Neuronal stem cell (in vitro differentiated cells): ENCODE data around the gene ERCC2.
A peak's percentile ranks its signal among the peaks of the same experiment; 100 is the strongest.

Experiments used
- DNase-seq: peaks from one replicate; pipeline ENCODE4 v3.0.0-alpha.2; 2013; ENCODE audit warnings: low spot score
- H2AFZ ChIP-seq: one replicate; pipeline ENCODE4 v1.6.1; 2013; ENCODE audit warnings: mild to moderate bottlenecking, low read length, inconsistent platforms
- H2AK5ac ChIP-seq: 2 replicates; pipeline ENCODE4 v1.6.1; 2013; ENCODE audit warnings: low read depth, mild to moderate bottlenecking, inconsistent platforms, low read length, moderate library complexity, mixed read lengths
- H2BK120ac ChIP-seq: 2 replicates; pipeline ENCODE4 v1.6.1; 2013; ENCODE audit warnings: low read depth, mild to moderate bottlenecking, inconsistent platforms, low read length, moderate library complexity, mixed read lengths
- H2BK12ac ChIP-seq: one replicate; pipeline ENCODE4 v1.6.1; 2013; ENCODE audit warnings: low read length, inconsistent platforms
- H2BK15ac ChIP-seq: 2 replicates; pipeline ENCODE4 v1.6.1; 2013; ENCODE audit warnings: mild to moderate bottlenecking, low read length, inconsistent platforms, mixed read lengths
- H2BK5ac ChIP-seq: one replicate; pipeline ENCODE4 v1.6.1; 2013; ENCODE audit warnings: inconsistent platforms, mild to moderate bottlenecking, low read length, moderate library complexity
- H3K14ac ChIP-seq: one replicate; pipeline ENCODE4 v1.6.1; 2013; ENCODE audit warnings: low read length, inconsistent platforms
- H3K18ac ChIP-seq: 2 replicates; pipeline ENCODE4 v1.6.1; 2013; ENCODE audit warnings: low read length, inconsistent platforms
- H3K23ac ChIP-seq: 2 replicates; pipeline ENCODE4 v1.6.1; 2013; ENCODE audit warnings: low read depth, mild to moderate bottlenecking, mixed read lengths, low read length, inconsistent platforms; ENCODE audit not compliant: poor library complexity
- H3K27ac ChIP-seq: replicated peaks from 3 replicates; pipeline ENCODE4 v1.5.1; 2013; ENCODE audit warnings: low read length, inconsistent platforms
- H3K27me3 ChIP-seq, 3 experiments: 2 replicates each; pipeline ENCODE4 v1.6.1; 2013; ENCODE audit warnings: low read length in 3 of 3, mild to moderate bottlenecking in 2 of 3, inconsistent platforms in 1 of 3, low read depth in 1 of 3, mixed read lengths in 1 of 3, moderate library complexity in 1 of 3; ENCODE audit not compliant: control insufficient read depth in 3 of 3, insufficient read depth in 3 of 3
- H3K36me3 ChIP-seq, 2 donors: replicated peaks in 1 of 2; 2 replicates each; pipeline ENCODE4 v1.6.1; 2013; ENCODE audit warnings: low read length in 2 of 2; ENCODE audit not compliant: control insufficient read depth in 2 of 2, insufficient read depth in 2 of 2
- H3K4ac ChIP-seq: 2 replicates; pipeline ENCODE4 v1.6.1; 2013; ENCODE audit warnings: inconsistent platforms, mild to moderate bottlenecking, low read length, moderate library complexity
- H3K4me1 ChIP-seq, 2 donors: 1 replicate in 1 of 2; 2 replicates in 1 of 2; pipeline ENCODE4 v1.6.1; 2013; ENCODE audit warnings: low read length in 2 of 2, low read depth in 1 of 2; ENCODE audit not compliant: control insufficient read depth in 2 of 2, insufficient read depth in 1 of 2
- H3K4me2 ChIP-seq: one replicate; pipeline ENCODE4 v1.6.1; 2013; ENCODE audit warnings: mild to moderate bottlenecking, low read length, inconsistent platforms; ENCODE audit not compliant: insufficient read depth, poor library complexity, severe bottlenecking
- H3K4me3 ChIP-seq, 2 donors: 2 replicates each; pipeline ENCODE4 v1.5.1; 2013; ENCODE audit warnings: low read length in 2 of 2, mild to moderate bottlenecking in 2 of 2, inconsistent platforms in 1 of 2, moderate library complexity in 1 of 2
- H3K79me1 ChIP-seq: one replicate; pipeline ENCODE4 v1.6.1; 2013; ENCODE audit warnings: low read depth, mild to moderate bottlenecking, inconsistent platforms, low read length, moderate library complexity
- H3K9ac ChIP-seq: one replicate; pipeline ENCODE4 v1.6.1; 2013; ENCODE audit warnings: mild to moderate bottlenecking, low read depth, low read length, inconsistent platforms; ENCODE audit not compliant: poor library complexity
- H3K9me3 ChIP-seq, 2 donors: replicated peaks in 1 of 2; 2 replicates each; pipeline versions ENCODE3 to v1.6.1; 2013; ENCODE audit warnings: low read length in 2 of 2, mild to moderate bottlenecking in 2 of 2, inconsistent platforms in 1 of 2, low read depth in 1 of 2, mixed read lengths in 1 of 2, moderate library complexity in 1 of 2; ENCODE audit not compliant: control insufficient read depth in 2 of 2, insufficient read depth in 1 of 2
- H4K8ac ChIP-seq: one replicate; pipeline ENCODE4 v1.6.1; 2013; ENCODE audit warnings: low read depth, mild to moderate bottlenecking, inconsistent platforms, low read length, moderate library complexity
- H4K91ac ChIP-seq: one replicate; pipeline ENCODE4 v1.6.1; 2013; ENCODE audit warnings: low read length, low read depth, mild to moderate bottlenecking, inconsistent platforms; ENCODE audit not compliant: poor library complexity
- WGBS, 2 donors: extraction: QIAGEN DNeasy Blood & Tissue Kit; methylation state at CpG; one replicate each; pipeline ENCODE4 v1.1.7; 2013; ENCODE audit warnings: missing lambda C conversion rate in 2 of 2, mixed read lengths in 1 of 2; ENCODE audit not compliant: insufficient read length in 2 of 2, insufficient replicate concordance in 1 of 2; ENCODE audit errors: extremely low coverage in 2 of 2; 5-methylcytosine and 5-hydroxymethylcytosine counted together

ERCC2 gene

DNA sequence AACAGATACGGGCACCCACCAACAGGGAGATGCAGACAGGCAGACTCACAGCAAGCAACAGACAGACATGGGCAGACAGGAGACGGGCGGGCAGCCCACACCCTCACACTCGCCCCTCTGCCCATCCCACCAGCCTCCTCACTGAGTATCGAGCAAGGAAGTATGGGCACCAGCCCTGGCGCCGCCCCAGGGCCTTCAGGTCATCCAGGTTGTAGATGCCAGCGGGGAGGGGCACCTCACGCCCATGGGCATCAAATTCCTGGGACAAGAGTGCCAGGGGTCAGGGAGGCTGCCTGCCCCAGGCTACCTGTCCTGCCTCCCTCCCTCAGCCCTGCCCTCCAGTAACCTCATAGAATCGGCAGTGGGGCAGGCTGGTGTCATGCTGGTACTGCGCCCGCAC is 5.7 kb downstream of the ERCC2 start:
- H3K9ac ChIP-seq: peak overlapping the region; percentile 50
- no peak overlapping the region for H3K4ac ChIP-seq
- peaks cover 0 to 6% of the 10 kb centered on the region in 2 donors for H3K4me1 ChIP-seq
- no peak for DNase-seq
- no peak overlapping the region for H2AFZ ChIP-seq
- no peak overlapping the region for H4K91ac ChIP-seq
- no peak overlapping the region for H3K27ac ChIP-seq
- peaks cover 0 to 2% of the 10 kb centered on the region in 2 donors for H3K9me3 ChIP-seq
- no peak overlapping the region for H2BK120ac ChIP-seq
- H2BK5ac ChIP-seq: no peak overlapping the region
- H3K4me2 ChIP-seq: no peak overlapping the region
- H2AK5ac ChIP-seq: no peak overlapping the region
- no peak overlapping the region for H3K18ac ChIP-seq
- H2BK12ac ChIP-seq: no peak overlapping the region
- H3K36me3 ChIP-seq: peaks cover 38 to 72% of the 10 kb centered on the region in 2 donors
- H3K14ac ChIP-seq: no peak overlapping the region
- no peak overlapping the region for H3K23ac ChIP-seq
- no peak overlapping the region for H3K4me3 ChIP-seq
- H3K79me1 ChIP-seq: peaks cover 12% of the 10 kb centered on the region
- H2BK15ac ChIP-seq: no peak overlapping the region
- peaks cover 0 to 2% (median 0%) of the 10 kb centered on the region in 3 experiments for H3K27me3 ChIP-seq
- WGBS, 2 donors: no CpG with 5 or more reads among the region's 12 CpGs
- no peak overlapping the region for H4K8ac ChIP-seq

DNA sequence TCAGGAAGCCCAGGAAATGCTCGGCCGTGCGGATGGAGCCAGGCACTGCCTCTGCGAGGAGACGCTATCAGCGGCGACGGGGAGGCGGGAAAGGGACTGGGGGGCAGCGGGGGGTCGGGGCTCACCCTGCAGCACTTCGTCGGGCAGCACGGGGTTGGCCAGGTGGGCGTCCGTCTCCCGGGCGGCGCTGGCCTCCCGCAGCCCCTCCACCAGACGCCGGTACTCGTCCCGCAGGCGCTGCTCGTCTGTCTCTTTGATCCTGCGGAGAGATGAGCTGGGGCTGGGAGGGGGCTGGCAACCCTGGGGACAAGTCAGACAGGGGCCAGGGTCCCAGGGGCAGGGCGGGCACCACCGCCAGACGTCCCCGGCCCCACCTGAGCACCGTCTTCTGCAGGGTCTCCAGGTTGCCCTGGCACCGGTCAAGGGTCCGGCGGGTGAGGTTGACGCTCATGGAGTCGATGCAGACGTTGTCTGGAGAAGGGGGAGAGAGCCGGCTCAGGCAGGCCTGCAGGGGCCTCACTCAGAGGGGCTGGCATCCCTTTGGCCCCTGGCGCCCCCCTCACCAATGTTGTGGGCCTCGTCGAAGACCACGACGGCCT is 6.4 kb downstream of the ERCC2 start:
- Histone ChIP-seq H3K4me3 (no peak overlapping the region), H3K23ac (peak overlapping the region; percentile 43), H4K8ac (no peak overlapping the region), H2BK12ac (no peak overlapping the region), H3K36me3 (peaks cover 41 to 78% of the 10 kb centered on the region in 2 donors), H3K4ac (no peak overlapping the region), H3K9me3 (peaks cover 0 to 2% of the 10 kb centered on the region in 2 donors), H3K27me3 (peaks cover 0 to 2% (median 0%) of the 10 kb centered on the region in 3 experiments), H2BK120ac (no peak overlapping the region), H2BK5ac (no peak overlapping the region), H3K79me1 (peaks cover 10% of the 10 kb centered on the region), H3K9ac (no peak overlapping the region), H3K27ac (no peak overlapping the region), H3K4me1 (peaks cover 0 to 3% of the 10 kb centered on the region in 2 donors), H3K18ac (no peak overlapping the region), H3K4me2 (no peak overlapping the region), H2AK5ac (no peak overlapping the region), H3K14ac (no peak overlapping the region), H2AFZ (no peak overlapping the region), H2BK15ac (no peak overlapping the region), H4K91ac (no peak overlapping the region)
- no CpG with 5 or more reads among the region's 44 CpGs for WGBS, 2 donors
- no peak for DNase-seq

DNA sequence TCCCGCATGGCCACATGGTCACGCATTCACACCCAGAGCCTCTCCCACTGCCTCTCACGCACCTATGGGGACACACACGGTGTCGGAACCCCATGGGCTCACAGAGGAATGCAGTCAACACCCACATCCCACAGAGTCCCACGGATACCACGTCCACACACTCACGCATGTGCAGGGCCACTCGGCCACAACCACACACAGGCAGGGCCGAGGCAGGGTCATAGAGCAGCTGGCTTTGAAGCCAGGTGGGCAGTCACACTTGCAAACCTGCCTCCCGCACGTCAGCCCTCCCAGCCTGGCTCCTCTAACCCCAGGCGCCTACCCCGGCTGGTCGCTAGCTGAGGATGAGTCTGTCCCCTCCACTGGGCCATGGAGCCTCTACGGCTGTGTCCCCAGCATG is 8.1 kb downstream of the ERCC2 start:
- no peak overlapping the region for H3K4ac ChIP-seq
- H3K4me2 ChIP-seq: no peak overlapping the region
- no peak overlapping the region for H3K27ac ChIP-seq
- no peak overlapping the region for H3K4me3 ChIP-seq
- H4K91ac ChIP-seq: no peak overlapping the region
- H4K8ac ChIP-seq: no peak overlapping the region
- H3K27me3 ChIP-seq: peaks cover 0 to 2% (median 0%) of the 10 kb centered on the region in 3 experiments
- H2AK5ac ChIP-seq: no peak overlapping the region
- no peaks in the 10 kb centered on the region for H3K4me1 ChIP-seq
- no peak overlapping the region for H3K18ac ChIP-seq
- H3K36me3 ChIP-seq: peaks cover 47 to 80% of the 10 kb centered on the region in 2 donors
- H3K14ac ChIP-seq: no peak overlapping the region
- peaks cover 0 to 2% of the 10 kb centered on the region in 2 donors for H3K9me3 ChIP-seq
- H2BK120ac ChIP-seq: no peak overlapping the region
- WGBS, 2 donors: no CpG with 5 or more reads among the region's 16 CpGs
- H2AFZ ChIP-seq: no peak overlapping the region
- H2BK12ac ChIP-seq: no peak overlapping the region
- H3K79me1 ChIP-seq: peaks cover 10% of the 10 kb centered on the region
- no peak for DNase-seq
- H2BK5ac ChIP-seq: no peak overlapping the region
- H3K9ac ChIP-seq: peak overlapping the region; percentile 67
- H3K23ac ChIP-seq: peak overlapping the region; percentile 89
- H2BK15ac ChIP-seq: no peak overlapping the region

DNA sequence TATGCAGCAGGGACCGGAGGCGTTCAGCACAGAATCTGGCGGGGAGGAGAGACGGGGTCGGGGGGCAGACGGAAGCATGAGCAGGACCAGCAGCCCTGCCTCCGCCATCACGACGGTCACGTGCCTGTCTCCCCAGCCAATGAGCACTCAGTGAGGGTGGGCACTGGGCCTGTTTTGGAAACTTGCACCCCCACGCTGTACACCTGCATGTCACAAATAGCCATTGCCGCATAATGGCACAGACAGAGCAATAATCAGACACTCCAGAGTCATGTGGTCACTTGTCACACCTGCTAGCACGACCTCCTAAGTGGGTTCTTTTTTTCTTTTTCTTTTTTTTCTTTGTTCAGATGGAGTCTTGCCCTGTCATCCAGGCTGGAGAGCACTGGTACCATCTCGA is 8.8 kb downstream of the ERCC2 start:
- Histone ChIP-seq H3K27ac (no peak overlapping the region), H2BK120ac (no peak overlapping the region), H3K9me3 (peaks cover 0 to 2% of the 10 kb centered on the region in 2 donors), H3K36me3 (peaks cover 54 to 84% of the 10 kb centered on the region in 2 donors), H3K4ac (no peak overlapping the region), H4K91ac (no peak overlapping the region), H2BK15ac (no peak overlapping the region), H2AFZ (no peak overlapping the region), H2BK12ac (no peak overlapping the region), H3K4me1 (no peaks in the 10 kb centered on the region), H3K4me2 (no peak overlapping the region), H3K18ac (peak overlapping the region; percentile 36), H3K14ac (no peak overlapping the region), H2BK5ac (no peak overlapping the region), H3K4me3 (no peak overlapping the region), H3K79me1 (peaks cover 10% of the 10 kb centered on the region), H3K27me3 (peaks cover 0 to 2% (median 0%) of the 10 kb centered on the region in 3 experiments), H2AK5ac (no peak overlapping the region), H4K8ac (no peak overlapping the region), H3K9ac (no peak overlapping the region), H3K23ac (peak overlapping the region; percentile 68)
- DNase-seq: no peak
- no CpG with 5 or more reads among the region's 14 CpGs for WGBS, 2 donors
